ENCODE results near the gene JAKMIP1. TPM values are rescaled to one million over a fixed set of nuclear protein-coding genes. Genes with fewer than 3 reads are reported as not detected.

JAKMIP1 gene
- total RNA-seq, 1 donor: not detected

DNA sequence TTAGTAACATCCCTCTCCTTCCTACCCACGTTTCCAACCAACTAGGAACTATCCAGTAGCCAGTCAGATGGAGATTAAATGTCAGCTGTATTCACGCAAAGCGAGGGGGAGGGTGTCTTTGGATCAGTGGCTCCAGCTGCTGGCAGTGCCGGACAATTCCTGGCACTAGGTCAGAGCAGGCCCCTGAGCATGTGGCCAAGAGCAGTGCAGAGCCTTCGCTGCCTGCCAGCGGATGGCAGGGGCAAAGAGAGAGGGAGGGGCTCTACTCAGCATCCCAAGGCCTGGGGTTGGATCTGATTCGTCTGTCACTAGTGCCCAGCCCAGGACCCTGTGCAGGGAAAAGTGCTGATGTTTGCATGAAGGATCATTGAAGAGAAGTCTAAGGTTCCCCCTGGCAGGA is 28.7 kb upstream of the JAKMIP1 start:
- H3K4me3 ChIP-seq (ENCODE audit: low read depth, low read length): no peak overlapping the region
- no peak for DNase-seq (ENCODE audit: low read depth)
- TF ChIP-seq, protein P1, sequence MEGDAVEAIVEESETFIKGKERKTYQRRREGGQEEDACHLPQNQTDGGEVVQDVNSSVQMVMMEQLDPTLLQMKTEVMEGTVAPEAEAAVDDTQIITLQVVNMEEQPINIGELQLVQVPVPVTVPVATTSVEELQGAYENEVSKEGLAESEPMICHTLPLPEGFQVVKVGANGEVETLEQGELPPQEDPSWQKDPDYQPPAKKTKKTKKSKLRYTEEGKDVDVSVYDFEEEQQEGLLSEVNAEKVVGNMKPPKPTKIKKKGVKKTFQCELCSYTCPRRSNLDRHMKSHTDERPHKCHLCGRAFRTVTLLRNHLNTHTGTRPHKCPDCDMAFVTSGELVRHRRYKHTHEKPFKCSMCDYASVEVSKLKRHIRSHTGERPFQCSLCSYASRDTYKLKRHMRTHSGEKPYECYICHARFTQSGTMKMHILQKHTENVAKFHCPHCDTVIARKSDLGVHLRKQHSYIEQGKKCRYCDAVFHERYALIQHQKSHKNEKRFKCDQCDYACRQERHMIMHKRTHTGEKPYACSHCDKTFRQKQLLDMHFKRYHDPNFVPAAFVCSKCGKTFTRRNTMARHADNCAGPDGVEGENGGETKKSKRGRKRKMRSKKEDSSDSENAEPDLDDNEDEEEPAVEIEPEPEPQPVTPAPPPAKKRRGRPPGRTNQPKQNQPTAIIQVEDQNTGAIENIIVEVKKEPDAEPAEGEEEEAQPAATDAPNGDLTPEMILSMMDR (IDR thresholded peaks at IDR 0.05; ENCODE audit: insufficient read depth, low read depth, low read length): no peak

DNA sequence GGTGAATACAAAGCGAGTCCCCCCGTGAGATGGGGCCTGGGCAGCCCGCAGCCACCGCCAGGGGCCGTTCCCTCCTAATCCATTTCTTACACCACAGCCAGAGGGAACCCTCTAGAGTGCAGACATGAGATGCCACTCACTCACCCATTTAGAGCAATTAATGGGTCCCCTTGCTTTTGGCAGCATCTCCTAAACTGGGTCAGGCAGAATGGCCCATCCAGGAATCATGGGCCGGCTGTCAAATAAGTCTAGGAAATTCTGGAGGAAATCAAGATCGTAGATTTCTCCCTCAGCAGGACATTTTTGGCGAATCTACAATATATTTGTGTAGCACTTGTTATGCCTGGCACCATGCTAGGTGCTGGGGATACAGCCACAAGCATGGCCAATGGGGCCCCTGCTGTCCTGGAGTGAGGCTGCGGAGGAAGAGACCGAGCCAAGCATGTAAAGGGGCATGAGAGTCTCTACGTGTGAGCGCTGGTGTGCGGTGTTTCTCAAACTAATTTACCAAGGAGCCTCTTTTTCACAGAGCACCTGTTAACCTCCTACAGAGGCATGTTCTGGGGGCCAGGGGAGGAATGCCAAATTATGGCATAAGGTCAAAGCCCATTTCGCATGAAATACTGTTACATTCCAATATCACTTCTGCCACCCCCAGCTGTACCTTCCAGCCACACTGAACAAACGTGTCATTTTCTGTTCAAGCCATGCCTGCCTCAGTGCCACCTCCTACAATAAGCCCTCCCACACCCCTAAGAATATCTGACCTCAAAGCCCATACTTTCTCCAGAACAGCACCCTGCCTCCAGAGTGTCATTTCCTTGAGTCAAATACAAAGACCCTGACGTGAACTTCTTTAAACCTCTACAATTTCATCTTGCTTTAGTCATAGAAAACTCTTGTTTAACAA is 28.1 kb upstream of the JAKMIP1 start:
- H3K4me3 ChIP-seq (ENCODE audit: low read depth, low read length): no peak overlapping the region
- TF ChIP-seq, protein P1 (IDR thresholded peaks at IDR 0.05; ENCODE audit: insufficient read depth, low read depth, low read length): no peak
- no peak for DNase-seq (ENCODE audit: low read depth)

DNA sequence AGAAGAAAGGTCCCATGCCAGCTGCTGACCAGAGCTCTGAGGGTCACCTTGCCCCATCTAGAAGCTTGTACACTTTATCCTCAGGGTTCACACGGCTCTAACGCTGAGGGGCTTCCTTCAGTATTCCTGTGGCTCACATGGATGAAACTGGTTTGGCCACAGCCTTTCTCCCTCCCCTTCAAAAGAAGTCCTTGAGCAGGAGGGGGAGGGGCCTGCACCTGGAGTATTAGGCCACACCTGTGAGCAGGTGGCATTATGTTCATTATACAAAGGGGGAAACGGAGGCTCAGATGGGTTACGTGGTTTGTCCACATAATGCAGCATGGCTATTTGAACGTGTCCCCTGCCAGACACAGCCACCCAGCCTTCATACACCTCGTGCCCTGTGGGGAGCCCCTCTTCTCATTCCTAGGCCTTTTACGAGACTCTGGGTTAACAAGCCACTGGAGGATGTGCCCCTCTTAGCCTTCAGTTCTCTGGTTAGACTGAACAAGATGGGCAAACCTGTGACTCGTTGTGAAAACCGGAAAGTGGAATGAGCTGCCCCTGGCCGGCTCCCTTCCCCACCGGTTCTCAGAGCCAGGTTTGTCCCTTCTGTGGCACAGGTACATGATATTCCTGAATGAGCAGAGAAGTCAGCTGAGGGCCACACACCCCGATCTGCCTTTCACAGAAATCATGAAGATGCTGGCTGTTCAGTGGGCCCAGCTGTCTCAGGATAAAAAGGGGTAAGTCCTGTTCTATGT is 27.2 kb upstream of the JAKMIP1 start:
- no peak overlapping the region for H3K4me3 ChIP-seq (ENCODE audit: low read depth, low read length)
- no peak for DNase-seq (ENCODE audit: low read depth)
- TF ChIP-seq, protein P1 (IDR thresholded peaks at IDR 0.05; ENCODE audit: insufficient read depth, low read depth, low read length): no peak

DNA sequence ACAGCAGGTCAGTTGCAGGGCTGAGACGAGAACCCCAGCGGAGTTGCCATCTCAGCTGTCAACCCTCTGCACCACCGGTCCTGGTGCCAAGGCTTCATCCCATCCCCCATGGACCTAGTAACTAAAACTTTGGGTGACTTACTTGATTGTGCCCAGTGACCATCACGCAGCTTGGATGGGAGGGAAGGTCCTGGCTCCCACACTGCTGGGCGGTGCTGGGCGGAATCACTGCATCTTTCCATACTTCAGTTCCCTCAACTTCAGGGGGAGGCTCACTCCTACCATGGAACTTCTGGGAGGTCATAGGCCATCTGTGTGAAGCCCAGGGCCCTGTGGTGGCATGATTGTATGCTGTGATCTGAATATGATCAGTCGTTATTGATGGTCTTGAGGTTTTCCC is 26.2 kb upstream of the JAKMIP1 start:
- no peak for DNase-seq (ENCODE audit: low read depth)
- no peak overlapping the region for H3K4me3 ChIP-seq (ENCODE audit: low read depth, low read length)
- TF ChIP-seq, protein P1 (IDR thresholded peaks at IDR 0.05; ENCODE audit: insufficient read depth, low read depth, low read length): no peak

DNA sequence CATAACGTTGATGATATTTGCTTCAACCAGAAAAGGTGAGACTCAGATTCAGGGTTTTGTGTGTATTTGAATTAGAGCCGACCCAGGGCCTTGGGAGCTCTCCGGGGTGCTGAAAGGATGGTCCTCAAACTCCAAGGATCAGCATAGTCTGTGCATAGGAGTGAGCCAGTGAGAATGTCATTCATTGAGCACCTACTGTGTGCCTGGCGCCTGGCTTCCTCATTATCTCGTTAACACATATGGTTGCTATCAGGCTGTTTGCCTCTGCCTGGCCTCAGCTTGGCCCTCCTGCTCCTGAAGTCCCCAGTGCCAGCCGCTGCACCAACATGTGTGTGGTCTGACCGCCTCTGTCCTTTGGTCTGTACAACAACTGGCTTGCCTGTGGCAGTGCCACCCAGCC is 25.1 kb upstream of the JAKMIP1 start:
- TF ChIP-seq, protein P1 (IDR thresholded peaks at IDR 0.05; ENCODE audit: insufficient read depth, low read depth, low read length): no peak
- DNase-seq (ENCODE audit: low read depth): peak; percentile 22
- H3K4me3 ChIP-seq (ENCODE audit: low read depth, low read length): no peak overlapping the region

DNA sequence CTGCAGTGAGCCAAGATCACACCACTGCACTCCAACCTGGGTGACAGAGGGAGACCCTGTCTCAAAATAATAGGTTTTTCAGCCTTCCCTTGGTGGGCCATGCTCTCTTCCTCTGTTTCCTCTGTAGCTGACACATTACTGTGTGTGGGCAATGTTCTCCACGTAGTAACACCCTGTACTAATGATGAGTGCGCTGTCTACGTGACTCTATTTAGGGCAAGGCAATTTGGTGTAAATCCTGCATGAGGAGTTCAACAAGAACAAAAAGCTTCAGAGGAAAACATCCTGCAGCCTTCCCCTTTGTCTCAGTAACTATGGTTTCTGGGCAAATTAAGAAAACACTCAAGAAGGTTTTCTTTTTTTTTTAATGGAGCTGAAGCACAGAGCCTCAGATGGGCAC is 24.4 kb upstream of the JAKMIP1 start:
- TF ChIP-seq, protein P1 (IDR thresholded peaks at IDR 0.05; ENCODE audit: insufficient read depth, low read depth, low read length): no peak
- DNase-seq (ENCODE audit: low read depth): no peak
- no peak overlapping the region for H3K4me3 ChIP-seq (ENCODE audit: low read depth, low read length)
